IMR-90 (cell line): ENCODE results near the gene DYRK1B.

Experiments
- BHLHE40 ChIP-seq: fragments of 150-350 bp; IDR thresholded peaks from 2 replicates; pipeline ENCODE4 v1.6.1; 2016; ENCODE audit warnings: mild to moderate bottlenecking, low read depth, low read length
- SMC3 ChIP-seq: fragments of 150-350 bp; IDR thresholded peaks from 2 replicates; pipeline ENCODE4 v1.6.1; 2016; ENCODE audit warnings: low read depth, mild to moderate bottlenecking, antibody characterized with exemption, low read length, moderate library complexity
- TF ChIP-seq, protein P1 (sequence below): conservative IDR thresholded peaks from 2 replicates; pipeline ENCODE4 v1.5.1; 2012; ENCODE audit warnings: mild to moderate bottlenecking, low read depth, low read length, improper control_type of control experiment
- TF ChIP-seq, protein P2 (sequence below): fragments of 150-350 bp; IDR thresholded peaks from 2 replicates; pipeline ENCODE4 v1.6.1; 2016; ENCODE audit warnings: low read depth, mild to moderate bottlenecking, low read length, moderate library complexity, borderline replicate concordance

DNA sequence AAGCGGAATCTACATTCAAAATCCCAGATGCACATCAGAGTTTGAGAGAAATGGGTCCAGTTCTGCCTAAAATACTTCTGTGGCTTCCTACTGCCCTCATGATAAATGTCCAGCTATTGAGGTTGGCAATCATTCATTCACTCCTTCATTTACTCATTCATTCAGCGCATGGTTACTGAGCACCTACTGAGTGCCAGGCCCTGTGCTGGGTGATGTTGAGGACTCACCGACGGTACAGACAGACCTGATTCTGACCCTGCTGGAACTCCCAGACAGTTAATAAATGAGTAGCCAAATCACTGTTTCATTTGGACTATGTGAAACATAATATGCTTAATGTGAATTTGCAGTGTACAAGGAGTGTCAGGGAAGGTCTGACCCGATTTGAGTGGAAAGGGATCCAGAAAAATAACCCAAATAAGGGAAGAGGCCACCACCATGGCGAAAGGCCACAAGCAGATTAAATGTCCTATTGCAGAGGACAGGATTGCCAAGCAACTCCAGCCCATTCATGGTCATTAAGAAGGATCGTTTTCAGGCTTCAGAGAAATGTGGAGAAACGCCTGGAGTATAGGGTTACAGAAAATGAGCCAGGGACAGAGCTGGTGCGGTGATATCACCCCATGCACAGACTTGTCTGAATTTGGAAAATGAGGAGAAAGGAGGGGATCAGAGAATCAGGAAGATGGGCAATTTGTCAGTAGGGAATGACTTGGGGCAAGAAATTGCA is 20.5 kb downstream of the DYRK1B start:
- TF ChIP-seq, protein P1, sequence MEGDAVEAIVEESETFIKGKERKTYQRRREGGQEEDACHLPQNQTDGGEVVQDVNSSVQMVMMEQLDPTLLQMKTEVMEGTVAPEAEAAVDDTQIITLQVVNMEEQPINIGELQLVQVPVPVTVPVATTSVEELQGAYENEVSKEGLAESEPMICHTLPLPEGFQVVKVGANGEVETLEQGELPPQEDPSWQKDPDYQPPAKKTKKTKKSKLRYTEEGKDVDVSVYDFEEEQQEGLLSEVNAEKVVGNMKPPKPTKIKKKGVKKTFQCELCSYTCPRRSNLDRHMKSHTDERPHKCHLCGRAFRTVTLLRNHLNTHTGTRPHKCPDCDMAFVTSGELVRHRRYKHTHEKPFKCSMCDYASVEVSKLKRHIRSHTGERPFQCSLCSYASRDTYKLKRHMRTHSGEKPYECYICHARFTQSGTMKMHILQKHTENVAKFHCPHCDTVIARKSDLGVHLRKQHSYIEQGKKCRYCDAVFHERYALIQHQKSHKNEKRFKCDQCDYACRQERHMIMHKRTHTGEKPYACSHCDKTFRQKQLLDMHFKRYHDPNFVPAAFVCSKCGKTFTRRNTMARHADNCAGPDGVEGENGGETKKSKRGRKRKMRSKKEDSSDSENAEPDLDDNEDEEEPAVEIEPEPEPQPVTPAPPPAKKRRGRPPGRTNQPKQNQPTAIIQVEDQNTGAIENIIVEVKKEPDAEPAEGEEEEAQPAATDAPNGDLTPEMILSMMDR = no peak
- TF ChIP-seq SMC3 = no peak
- TF ChIP-seq, protein P2, sequence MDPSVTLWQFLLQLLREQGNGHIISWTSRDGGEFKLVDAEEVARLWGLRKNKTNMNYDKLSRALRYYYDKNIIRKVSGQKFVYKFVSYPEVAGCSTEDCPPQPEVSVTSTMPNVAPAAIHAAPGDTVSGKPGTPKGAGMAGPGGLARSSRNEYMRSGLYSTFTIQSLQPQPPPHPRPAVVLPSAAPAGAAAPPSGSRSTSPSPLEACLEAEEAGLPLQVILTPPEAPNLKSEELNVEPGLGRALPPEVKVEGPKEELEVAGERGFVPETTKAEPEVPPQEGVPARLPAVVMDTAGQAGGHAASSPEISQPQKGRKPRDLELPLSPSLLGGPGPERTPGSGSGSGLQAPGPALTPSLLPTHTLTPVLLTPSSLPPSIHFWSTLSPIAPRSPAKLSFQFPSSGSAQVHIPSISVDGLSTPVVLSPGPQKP = no peak
- TF ChIP-seq BHLHE40 = no peak
